ENCODE data around the gene DNM1. TPM values are rescaled to one million over a fixed set of nuclear protein-coding genes. Genes with fewer than 3 reads are reported as not detected.
"Not testable (repeated sequence)": the region's sequence is repeated elsewhere in the genome, so short reads cannot be mapped to it uniquely, and the experiment has no call there.

Gene DNM1
- total RNA-seq, 2 experiments from 2014 or later = 0.60 to 1.0 TPM

DNA sequence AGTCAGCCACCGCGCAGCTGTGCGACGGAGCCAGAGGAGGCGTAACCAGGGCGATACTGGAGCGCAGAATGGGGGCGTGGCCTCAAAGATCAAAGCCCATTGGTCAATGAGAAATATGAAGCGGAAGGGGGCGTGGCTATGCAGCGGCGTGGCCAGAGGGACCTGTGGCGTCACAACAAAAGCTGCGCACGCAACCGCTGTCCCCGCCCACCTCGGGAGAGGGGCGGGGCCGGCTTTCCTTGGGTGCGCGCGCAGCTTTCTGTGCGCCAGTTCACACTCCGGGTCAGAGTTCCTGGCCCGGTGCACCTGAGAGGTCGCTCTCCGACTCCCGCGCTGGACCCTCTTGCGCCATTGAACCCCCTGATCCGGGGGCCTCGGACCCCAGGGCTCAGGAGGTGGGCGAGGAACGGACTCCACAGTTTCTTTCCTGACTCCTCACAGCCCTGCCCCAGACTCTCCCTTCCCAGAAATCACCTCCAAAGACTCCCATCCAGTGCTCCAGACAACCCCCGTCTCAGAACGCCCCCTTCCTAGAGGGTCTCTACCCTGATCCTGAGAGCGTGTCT lies 72.9 kb downstream of the DNM1 start, which contains the start of gene SWI5:
TSS of gene SWI5 (plus strand) at position 269 of the 566 bp plus-strand sequence.
- H3K36me3 Mint-ChIP-seq (ENCODE audit: low read depth) = peaks cover 14% of the 10 kb centered on the region
- H3K27me3 Mint-ChIP-seq = no peaks in the 10 kb centered on the region
- no peaks in the 10 kb centered on the region for H3K9me3 Mint-ChIP-seq
- H3K27ac Mint-ChIP-seq = peak within 1 kb of the TSS; percentile 97
- peaks cover 60% of the 10 kb centered on the region for H3K4me1 Mint-ChIP-seq
- H3K4me3 Mint-ChIP-seq = peak within 1 kb of the TSS; percentile 97
- CTCF ChIA-PET = interaction anchor here (0.9 kb wide), 1 partner anchor 20 kb away, joined by 3 read pairs; no protein-coding TSS in a partner anchor
- peak; percentile 100 for DNase-seq
- POLR2A ChIA-PET = interaction anchor here (0.6 to 0.7 kb wide), 2 partner anchors 26 kb away, joined by 3 to 4 read pairs; no protein-coding TSS in a partner anchor

DNA sequence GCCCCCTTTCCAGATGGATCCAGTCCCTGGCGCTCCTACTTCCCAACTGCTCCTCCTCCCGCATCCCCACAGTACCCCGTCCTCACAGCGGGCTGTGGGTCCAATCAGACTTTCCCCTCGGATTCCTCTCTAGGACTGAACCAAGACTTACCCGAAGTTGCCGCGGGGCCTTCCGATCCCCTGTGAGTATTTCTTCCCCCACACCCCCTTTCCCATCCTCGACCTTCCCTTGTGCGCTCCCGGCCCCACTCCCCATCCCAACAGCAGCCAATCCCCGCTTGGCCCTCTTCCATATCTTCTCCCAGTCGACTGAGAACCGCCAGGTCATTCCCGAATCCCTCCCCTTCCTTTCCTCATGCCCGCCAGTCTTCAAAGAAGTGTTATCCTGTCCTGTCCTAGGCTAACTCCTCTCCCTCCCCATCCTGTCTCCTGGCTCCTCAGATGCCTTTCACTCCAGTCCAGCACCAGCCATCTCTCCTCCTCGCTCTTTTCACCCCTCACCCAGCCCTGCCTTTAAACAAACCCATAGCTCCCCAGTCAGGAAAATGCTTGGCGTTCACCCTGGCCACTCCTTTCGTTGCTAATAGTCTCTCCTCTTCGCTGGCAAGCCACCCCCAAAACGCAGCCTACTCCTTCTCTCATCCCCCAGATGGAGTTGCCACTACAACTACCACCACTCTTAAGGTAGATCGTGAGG lies 73.5 kb downstream of the DNM1 start:
- ChIA-PET CTCF (interaction anchor here (0.9 kb wide), 1 partner anchor 19 kb away, joined by 3 read pairs; no protein-coding TSS in a partner anchor), POLR2A (no interaction called here)
- peak overlapping the region; percentile 97 for H3K27ac Mint-ChIP-seq
- H3K4me3 Mint-ChIP-seq = peak overlapping the region; percentile 97
- no peaks in the 10 kb centered on the region for H3K27me3 Mint-ChIP-seq
- no peaks in the 10 kb centered on the region for H3K9me3 Mint-ChIP-seq
- peaks cover 60% of the 10 kb centered on the region for H3K4me1 Mint-ChIP-seq
- peaks cover 10% of the 10 kb centered on the region for H3K36me3 Mint-ChIP-seq (ENCODE audit: low read depth)
- no peak for DNase-seq

DNA sequence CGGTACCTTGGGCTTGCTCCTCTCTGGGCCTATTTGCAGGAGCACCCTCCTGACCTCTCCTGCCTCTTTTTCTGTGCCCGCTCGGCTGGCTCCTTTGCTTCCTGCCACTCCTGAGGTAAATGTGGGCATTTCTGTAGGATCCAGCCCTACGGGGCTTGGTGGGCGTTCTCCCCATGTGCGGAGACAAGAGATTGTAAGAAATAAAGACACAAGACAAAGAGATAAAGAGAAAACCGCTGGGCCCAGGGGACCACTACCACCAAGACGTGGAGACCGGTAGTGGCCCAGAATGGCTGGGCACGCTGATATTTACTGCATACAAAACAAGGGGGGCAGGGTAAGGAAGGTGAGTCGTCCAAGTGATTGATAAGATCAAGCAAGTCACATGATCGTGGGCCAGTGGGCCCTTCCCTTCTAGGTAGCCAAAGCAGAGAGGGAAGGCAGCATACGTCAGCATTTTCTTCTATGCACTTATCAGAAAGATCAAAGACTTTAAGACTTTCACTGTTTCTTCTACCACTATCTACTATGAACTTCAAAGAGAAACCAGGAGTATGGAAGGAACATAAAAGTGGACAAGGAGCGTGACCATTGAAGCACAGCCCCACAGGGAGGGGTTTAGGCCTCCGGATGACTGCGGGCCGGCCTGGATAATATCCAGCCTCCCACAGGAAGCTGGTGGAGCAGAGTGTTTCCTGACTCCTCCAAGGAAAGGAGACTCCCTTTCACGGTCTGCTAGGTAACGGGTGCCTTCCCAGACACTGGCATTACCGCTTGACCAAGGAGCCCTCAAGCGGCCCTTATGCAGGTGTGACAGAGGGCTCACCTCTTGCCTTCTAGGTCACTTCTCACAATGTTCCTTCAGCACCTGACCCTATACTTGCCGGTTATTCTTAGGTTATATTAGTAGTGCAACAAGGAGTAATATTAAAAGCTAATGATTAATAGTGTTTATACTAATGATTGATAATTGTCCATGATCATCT lies 76.2 kb downstream of the DNM1 start:
- peak overlapping the region; percentile 77 for H3K27ac Mint-ChIP-seq
- H3K9me3 Mint-ChIP-seq; H3K27me3 Mint-ChIP-seq; POLR2A ChIA-PET; DNase-seq; H3K36me3 Mint-ChIP-seq (ENCODE audit: low read depth); H3K4me3 Mint-ChIP-seq: not testable (repeated sequence)
- CTCF ChIA-PET = interaction anchor here (0.6 to 1.4 kb wide), 2 partner anchors 21 to 153 kb away, joined by 3 to 8 read pairs; no protein-coding TSS in a partner anchor
- H3K4me1 Mint-ChIP-seq = peaks cover 40% of the 10 kb centered on the region

DNA sequence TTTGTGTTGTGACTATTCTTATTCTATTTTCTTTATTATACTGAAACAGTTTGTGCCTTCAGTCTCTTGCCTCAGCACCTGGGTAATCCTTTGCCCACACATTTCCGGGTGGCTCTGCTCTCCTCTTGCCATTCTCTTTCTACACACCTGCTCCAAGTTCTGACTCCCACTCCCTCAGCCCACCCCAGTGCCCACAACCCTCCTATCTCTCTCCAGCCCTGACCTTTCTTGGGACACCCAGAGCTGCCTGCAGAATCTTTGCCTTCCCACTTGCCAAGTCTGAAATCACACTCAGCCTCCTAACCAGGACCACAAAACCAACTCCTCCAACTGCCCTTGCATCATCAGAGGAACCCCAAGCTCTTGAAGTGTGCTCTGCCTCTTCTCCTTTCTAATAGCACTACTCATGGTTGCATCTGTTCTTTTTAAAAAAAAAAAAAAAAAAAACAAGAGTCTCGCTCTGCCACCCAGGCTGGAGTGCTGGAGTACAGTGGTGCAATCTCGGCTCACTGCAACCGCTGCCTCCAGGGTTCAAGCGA lies 77.0 kb downstream of the DNM1 start:
- H3K27ac Mint-ChIP-seq = peak overlapping the region; percentile 77
- ChIA-PET POLR2A (no interaction called here), CTCF (interaction anchor here (0.6 kb wide), 1 partner anchor 152 kb away, joined by 3 read pairs; no protein-coding TSS in a partner anchor)

DNA sequence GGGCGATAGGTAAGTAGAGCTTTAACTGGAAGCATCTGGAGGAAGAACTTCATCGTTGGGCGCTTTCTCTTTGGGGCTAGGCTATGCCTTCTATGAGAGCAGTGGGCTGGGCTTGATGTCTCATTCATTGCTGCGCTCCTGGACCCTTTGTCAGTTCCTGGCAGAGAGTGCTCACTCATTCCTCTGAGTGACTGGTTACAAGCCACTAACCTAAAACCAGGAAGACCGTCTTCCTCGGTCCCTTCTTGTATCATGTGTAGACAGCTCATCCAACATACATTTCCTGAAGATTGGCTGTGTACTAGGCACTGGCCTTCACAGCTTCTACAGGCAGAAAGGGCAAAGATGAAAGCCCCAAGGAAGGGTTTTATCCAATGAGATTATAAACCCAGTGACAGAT lies 79.3 kb downstream of the DNM1 start:
- no peak overlapping the region for H3K27ac Mint-ChIP-seq
- ChIA-PET POLR2A (no interaction called here), CTCF (interaction anchor here (0.6 kb wide), 1 partner anchor 13 kb away, joined by 4 read pairs; no protein-coding TSS in a partner anchor)
- peaks cover 6% of the 10 kb centered on the region for H3K36me3 Mint-ChIP-seq (ENCODE audit: low read depth)
- peaks cover 15% of the 10 kb centered on the region for H3K4me1 Mint-ChIP-seq
- no peaks in the 10 kb centered on the region for H3K27me3 Mint-ChIP-seq
- no peak overlapping the region for H3K4me3 Mint-ChIP-seq
- DNase-seq = no peak
- H3K9me3 Mint-ChIP-seq = no peaks in the 10 kb centered on the region

More for the DNA sequence above, 77.0 kb downstream of the DNM1 start:
- Mint-ChIP-seq H3K9me3 (no peaks in the 10 kb centered on the region), H3K27me3 (no peaks in the 10 kb centered on the region), H3K36me3 (ENCODE audit: low read depth) (peaks cover 3% of the 10 kb centered on the region), H3K4me1 (peaks cover 32% of the 10 kb centered on the region), H3K4me3 (no peak overlapping the region)
- no peak for DNase-seq

DNA sequence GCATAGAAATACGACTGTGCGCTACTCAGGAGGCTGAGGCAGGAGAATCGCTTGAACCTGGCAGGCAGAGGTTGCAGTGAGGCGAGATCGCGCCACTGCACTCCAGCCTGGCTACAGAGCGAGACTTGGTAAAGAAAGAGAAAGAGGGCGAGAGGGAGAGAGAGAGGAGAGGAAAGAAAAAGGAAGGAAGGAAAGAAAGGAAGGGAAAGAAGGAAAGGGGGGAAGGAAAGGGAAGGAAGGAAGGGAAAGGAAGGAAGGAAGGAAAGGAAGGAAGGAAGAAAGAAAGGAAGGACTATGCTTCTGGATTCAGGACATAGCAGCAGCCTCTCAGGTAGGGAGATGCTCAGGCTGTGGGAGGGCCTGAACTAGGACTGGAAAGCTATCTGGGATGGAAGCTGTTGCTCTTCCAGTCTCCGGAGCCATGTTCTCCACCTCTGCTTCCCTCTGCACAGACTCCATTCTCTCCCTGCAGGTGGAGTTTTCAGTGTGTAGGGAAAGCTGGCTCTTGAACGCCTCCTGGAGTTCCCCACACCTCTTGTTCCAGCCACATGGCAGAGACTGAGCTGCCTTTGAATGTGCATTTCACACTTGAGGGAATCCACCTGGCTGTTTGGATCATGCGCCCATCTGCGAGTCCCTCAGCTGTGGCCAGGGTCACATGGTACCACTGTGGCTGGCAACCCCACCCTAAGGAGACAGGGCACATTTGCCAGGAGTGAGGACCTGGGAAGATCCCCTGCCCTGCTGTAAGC lies 82.0 kb downstream of the DNM1 start:
- H3K9me3 Mint-ChIP-seq = no peaks in the 10 kb centered on the region
- no peaks in the 10 kb centered on the region for H3K27me3 Mint-ChIP-seq
- no peak for DNase-seq
- H3K27ac Mint-ChIP-seq = peak overlapping the region; percentile 80
- peaks cover under 1% of the 10 kb centered on the region for H3K4me1 Mint-ChIP-seq
- H3K4me3 Mint-ChIP-seq = no peak overlapping the region
- ChIA-PET POLR2A (no interaction called here), CTCF (interaction anchor here (1.0 kb wide), 1 partner anchor 11 kb away, joined by 5 read pairs; no protein-coding TSS in a partner anchor)
- peaks cover 3% of the 10 kb centered on the region for H3K36me3 Mint-ChIP-seq (ENCODE audit: low read depth)

DNA sequence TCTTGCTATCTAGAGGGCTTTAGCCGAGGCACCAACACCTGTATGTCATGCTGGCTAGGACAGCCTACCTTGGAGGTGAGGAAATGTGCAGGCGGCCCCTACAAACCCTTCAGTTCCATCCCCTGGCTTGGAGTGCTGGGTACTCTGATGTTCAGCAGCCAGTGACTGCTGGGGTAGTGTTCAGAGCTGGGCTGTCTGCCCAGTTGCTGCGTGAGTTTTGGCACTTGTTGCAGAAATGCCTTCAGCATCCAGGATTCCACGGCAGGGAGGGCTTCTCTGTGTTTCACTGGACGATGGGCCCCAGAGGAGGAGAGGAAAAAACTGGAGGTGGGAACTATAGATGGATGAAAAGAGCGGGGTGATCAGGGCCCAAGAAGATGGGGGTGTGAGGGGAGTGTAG lies 83.3 kb downstream of the DNM1 start:
- no peak overlapping the region for H3K4me3 Mint-ChIP-seq
- CTCF ChIA-PET = interaction anchor here (0.7 to 0.9 kb wide), 2 partner anchors 9 to 85 kb away, joined by 3 to 7 read pairs; partner anchors contain the start of gene URM1

DNA sequence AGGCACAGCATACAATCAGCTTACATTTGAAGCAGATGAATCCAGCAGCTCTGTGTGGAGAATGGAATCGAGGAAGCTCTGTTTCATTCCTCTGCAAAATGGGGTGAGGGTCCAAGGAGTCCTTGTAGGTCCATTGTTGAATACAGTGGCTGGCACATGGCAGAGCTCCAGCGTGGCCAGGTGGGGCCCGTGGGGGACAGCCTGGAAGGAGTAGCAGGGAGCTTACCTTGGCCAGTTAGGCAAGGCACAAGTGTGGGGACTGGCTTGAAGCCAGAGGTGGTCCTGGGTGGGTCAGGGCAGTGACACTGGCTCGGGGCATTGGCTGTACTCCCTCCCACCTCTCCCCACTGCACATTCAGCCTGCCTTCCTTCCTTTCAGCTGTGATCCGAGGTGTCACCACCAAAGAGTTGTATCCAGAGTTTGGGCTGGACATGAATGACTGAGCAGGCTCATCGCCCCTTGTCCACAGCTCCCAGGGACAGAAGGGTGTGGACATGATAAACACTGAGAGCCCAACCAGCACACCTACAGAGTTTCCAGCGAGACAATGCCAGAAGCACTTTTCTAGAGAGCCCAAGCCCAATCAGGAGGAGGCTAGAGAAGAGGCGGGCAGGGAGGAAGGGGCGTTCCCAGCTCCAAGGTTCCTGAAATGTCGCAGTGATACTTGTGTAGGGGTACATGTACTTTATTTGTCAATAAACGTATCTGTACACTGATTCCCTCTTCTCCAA lies 85.3 kb downstream of the DNM1 start:
- no peaks in the 10 kb centered on the region for H3K9me3 Mint-ChIP-seq
- H3K27ac Mint-ChIP-seq = no peak overlapping the region
- no peak for DNase-seq
- no peak overlapping the region for H3K4me3 Mint-ChIP-seq
- H3K4me1 Mint-ChIP-seq = no peaks in the 10 kb centered on the region
- H3K36me3 Mint-ChIP-seq (ENCODE audit: low read depth) = peaks cover 3% of the 10 kb centered on the region
- no peaks in the 10 kb centered on the region for H3K27me3 Mint-ChIP-seq
- CTCF ChIA-PET = interaction anchor here (0.6 to 1.4 kb wide), 3 partner anchors 10 to 21 kb away, joined by 3 to 4 read pairs (median 3); no protein-coding TSS in a partner anchor
- POLR2A ChIA-PET = interaction anchor here (0.6 kb wide), 1 partner anchor 164 kb away, joined by 13 read pairs; no protein-coding TSS in a partner anchor

More for the DNA sequence above, 83.3 kb downstream of the DNM1 start:
- H3K27ac Mint-ChIP-seq = no peak overlapping the region
- H3K27me3 Mint-ChIP-seq = no peaks in the 10 kb centered on the region
- H3K4me1 Mint-ChIP-seq = no peaks in the 10 kb centered on the region
- peaks cover 3% of the 10 kb centered on the region for H3K36me3 Mint-ChIP-seq (ENCODE audit: low read depth)
- H3K9me3 Mint-ChIP-seq = no peaks in the 10 kb centered on the region
- POLR2A ChIA-PET = no interaction called here
- DNase-seq = no peak

DNA sequence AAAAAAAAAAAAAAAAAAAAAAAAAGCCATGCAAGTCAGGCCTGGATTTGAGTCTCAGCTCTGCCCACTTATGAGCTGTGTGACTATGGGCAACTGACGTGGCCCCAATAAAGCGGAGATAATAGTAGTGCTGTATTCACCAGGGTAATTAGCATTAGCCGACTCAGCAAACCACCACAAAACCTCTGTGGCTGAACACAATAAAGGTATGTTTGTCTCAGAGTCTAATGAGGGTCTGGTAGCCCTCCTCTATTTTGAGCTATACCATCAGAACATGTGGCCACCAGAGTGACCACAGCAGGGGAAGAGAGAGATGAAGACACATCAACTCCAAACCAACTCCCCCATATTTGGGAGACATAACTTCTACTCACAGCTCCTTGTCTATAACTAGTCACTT lies 88.8 kb downstream of the DNM1 start:
- Mint-ChIP-seq H3K27me3 (no peaks in the 10 kb centered on the region), H3K36me3 (ENCODE audit: low read depth) (no peaks in the 10 kb centered on the region), H3K4me3 (no peak overlapping the region), H3K27ac (no peak overlapping the region), H3K4me1 (peaks cover 4% of the 10 kb centered on the region), H3K9me3 (no peaks in the 10 kb centered on the region)
- DNase-seq = no peak
- ChIA-PET CTCF (interaction anchor here (0.7 to 1.8 kb wide), 5 partner anchors 70 to 1052 kb away, joined by 3 to 7 read pairs (median 4); no protein-coding TSS in a partner anchor), POLR2A (no interaction called here)

DNA sequence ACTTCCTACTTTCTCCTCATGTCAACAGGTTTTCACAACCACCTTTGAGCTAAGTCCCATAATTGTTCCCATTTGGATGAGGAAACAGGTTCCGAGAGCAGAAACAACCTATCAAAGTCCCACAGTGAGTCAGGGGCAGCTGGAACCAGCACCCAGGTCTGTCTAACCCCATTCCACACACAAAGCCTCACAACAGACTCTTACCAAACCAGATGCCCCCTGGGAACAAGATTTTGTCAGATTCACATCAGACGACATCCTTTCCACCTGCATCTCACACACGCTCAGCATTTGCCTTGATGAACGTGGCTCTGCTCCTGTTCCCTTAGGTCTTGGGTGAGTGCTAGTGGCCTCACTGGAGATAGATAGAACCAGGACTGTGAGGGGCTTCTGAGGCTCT lies 89.9 kb downstream of the DNM1 start:
- POLR2A ChIA-PET = no interaction called here
- Mint-ChIP-seq H3K4me1 (peaks cover 4% of the 10 kb centered on the region), H3K27me3 (no peaks in the 10 kb centered on the region), H3K27ac (no peak overlapping the region), H3K36me3 (ENCODE audit: low read depth) (no peaks in the 10 kb centered on the region), H3K4me3 (no peak overlapping the region), H3K9me3 (no peaks in the 10 kb centered on the region)
- CTCF ChIA-PET = interaction anchor here (1.6 to 1.8 kb wide), 2 partner anchors 119 to 146 kb away, joined by 6 to 7 read pairs; no protein-coding TSS in a partner anchor
- no peak for DNase-seq

DNA sequence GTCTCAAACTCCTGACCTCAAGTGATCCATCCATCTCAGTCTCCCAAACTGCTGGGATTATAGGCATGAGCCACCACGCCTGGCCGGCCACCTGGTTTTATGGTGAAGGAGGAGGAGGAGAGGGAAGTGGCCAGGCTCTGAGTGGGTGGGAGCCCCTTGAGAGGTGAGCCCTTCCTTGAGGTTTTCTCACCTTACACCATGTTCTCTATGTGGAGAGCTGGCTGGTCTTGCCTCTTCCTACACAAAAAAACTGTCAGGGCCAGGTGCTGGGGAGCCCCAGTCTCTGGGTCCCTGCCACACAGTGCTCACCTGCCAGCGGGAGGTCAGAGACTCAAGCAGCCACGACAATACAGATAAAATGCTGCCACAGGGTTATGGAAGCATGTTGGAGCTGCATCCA lies 91.0 kb downstream of the DNM1 start:
- POLR2A ChIA-PET = no interaction called here
- H3K4me3 Mint-ChIP-seq = no peak overlapping the region
- DNase-seq = no peak
- H3K27me3 Mint-ChIP-seq = no peaks in the 10 kb centered on the region
- H3K4me1 Mint-ChIP-seq = peaks cover 4% of the 10 kb centered on the region
- no peak overlapping the region for H3K27ac Mint-ChIP-seq
- H3K36me3 Mint-ChIP-seq (ENCODE audit: low read depth) = no peaks in the 10 kb centered on the region
- H3K9me3 Mint-ChIP-seq = no peaks in the 10 kb centered on the region
- CTCF ChIA-PET = interaction anchor here (1.0 to 1.2 kb wide), 2 partner anchors 149 to 190 kb away, joined by 3 to 4 read pairs; no protein-coding TSS in a partner anchor

Measured in activated CD4-positive, alpha-beta T cell treated with anti-CD3 and anti-CD28 coated beads, Interleukin-2, amount 10 ng/mL, durations not matched to agents 7 days and 5 days (primary cell).